GM23248 (cell line): ENCODE data around the gene MLN.

ENCODE experiments used
- EZH2 ChIP-seq: fragments of 200-600 bp; sonication (generic); IDR thresholded peaks from 2 replicates; pipeline ENCODE4 v1.6.1; 2018; ENCODE audit warnings: antibody characterized with exemption, mild to moderate bottlenecking; ENCODE audit not compliant: insufficient read depth, poor library complexity, severe bottlenecking
- EZH2phosphoT487 ChIP-seq: fragments of 200-600 bp; sonication (generic); IDR thresholded peaks from 2 replicates; pipeline ENCODE4 v1.6.1; 2018; ENCODE audit warnings: antibody characterized with exemption, moderate library complexity, mild to moderate bottlenecking, low read depth; ENCODE audit not compliant: insufficient read depth

DNA sequence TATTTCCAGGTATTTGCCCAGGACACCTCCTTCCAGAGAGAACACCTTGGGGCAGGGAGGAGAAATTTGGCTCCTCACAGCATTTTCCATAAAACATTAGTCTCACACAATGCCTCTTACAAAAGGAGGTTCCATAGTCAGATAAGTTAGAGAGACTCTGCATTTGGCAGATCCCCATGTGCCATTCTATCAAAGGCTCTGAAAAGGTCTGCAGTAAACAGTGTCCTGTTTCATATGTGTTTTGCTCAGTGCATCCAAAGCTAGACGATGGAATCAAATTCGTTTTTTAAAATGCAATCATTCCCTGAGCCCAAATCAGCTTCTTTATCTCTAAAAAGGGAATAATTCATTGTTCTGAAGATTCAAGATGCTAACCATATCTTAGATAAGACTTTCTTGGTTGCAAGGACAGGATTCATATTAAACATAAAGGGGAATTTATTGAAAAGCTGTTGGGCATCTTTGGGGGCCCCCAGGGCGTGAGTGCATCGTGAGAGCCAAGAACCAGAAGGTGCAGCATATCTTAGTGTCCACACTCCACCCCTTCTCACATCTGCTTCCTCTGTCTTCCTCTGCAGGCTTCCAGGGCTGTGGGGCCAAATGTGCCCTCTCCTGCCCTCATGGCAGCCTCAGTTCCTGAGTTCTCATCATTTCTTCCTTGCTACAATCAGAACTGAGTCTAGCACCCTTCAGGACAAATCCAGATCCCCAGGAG is 41.4 kb upstream of the MLN start:
- no peak for TF ChIP-seq EZH2phosphoT487
- TF ChIP-seq EZH2: no peak
